HepG2 (cell line): ENCODE results near the gene PTPA. TPM values are rescaled to one million over a fixed set of nuclear protein-coding genes. Genes with fewer than 3 reads are reported as not detected.
A peak's percentile ranks its signal among the peaks of the same experiment; 100 is the strongest.
"Not testable (repeated sequence)": the region's sequence is repeated elsewhere in the genome, so short reads cannot be mapped to it uniquely, and the experiment has no call there.

Experiments
- ATAC-seq: fragments of 200-7000 bp; cut with Tn5 transposase; 3 replicates; pipeline ENCODE4 v1.9.1; 2020; ENCODE audit warnings: mild to moderate bottlenecking, moderate library complexity
- BruUV-seq: library from RNA; stranded (reverse); fragments of 400-500 nt; replicated peaks from 2 replicates; lab custom pipeline; 2021; lab: Mats Ljungman, UMichigan
- CTCF ChIA-PET: fragments of 300-600 bp; formaldehyde crosslinking; extraction: SDS; loops from one replicate; lab custom pipeline; 2021; ENCODE audit warnings: low total read pairs, inconsistent platforms, low intra/inter-chr PET ratio; lab: Yijun Ruan, JAX
- POLR2A ChIA-PET: fragments of 350-600 bp; sonication (Branson Sonifier 250); formaldehyde crosslinking; loops from one replicate; lab custom pipeline; 2020; ENCODE audit warnings: antibody characterized with exemption, inconsistent platforms; lab: Yijun Ruan, JAX
- DNase-seq: peaks from one replicate; pipeline ENCODE4 v3.0.0-alpha.2; 2015; ENCODE audit warnings: low spot score
- FAIRE-seq: peaks from 3 replicates; lab custom pipeline; 2011; peaks lifted over from hg19 to GRCh38; lab: Jason Lieb, UNC
- H2AFZ ChIP-seq: one replicate; pipeline ENCODE4 v1.6.1; 2011; ENCODE audit warnings: low read length, inconsistent platforms
- H3K27ac ChIP-seq: fragments of 300-600 bp; 3 replicates; pipeline ENCODE4 v1.8.0; 2011; ENCODE audit warnings: mixed run types, mild to moderate bottlenecking, mixed read lengths, low read length, inconsistent platforms; ENCODE audit not compliant: insufficient read depth; ENCODE audit errors: extremely low read length
- H3K27me3 ChIP-seq, 2 experiments: fragments of 200-600 bp in 1 of 2; 2 replicates in 1 of 2; 3 replicates in 1 of 2; pipeline versions ENCODE4 v1.6.0 to v1.8.0; 2011; ENCODE audit warnings: low read length in 2 of 2, mild to moderate bottlenecking in 2 of 2, moderate library complexity in 2 of 2, inconsistent platforms in 1 of 2; ENCODE audit not compliant: insufficient read depth in 2 of 2, control insufficient read depth in 1 of 2
- H3K36me3 ChIP-seq, 2 experiments: fragments of 200-600 bp in 1 of 2; replicated peaks in 1 of 2; 2 replicates in 1 of 2; 3 replicates in 1 of 2; pipeline versions ENCODE4 v1.5.1 to v1.8.0; 2011; ENCODE audit warnings: low read length in 2 of 2, inconsistent platforms in 1 of 2; ENCODE audit not compliant: insufficient read depth in 2 of 2, control insufficient read depth in 1 of 2
- H3K4me1 ChIP-seq: 2 replicates; pipeline ENCODE4 v1.5.1; 2012; ENCODE audit warnings: low read length, inconsistent platforms; ENCODE audit not compliant: insufficient read depth
- H3K4me2 ChIP-seq: 2 replicates; pipeline ENCODE4 v1.6.0; 2011; ENCODE audit warnings: low read depth, low read length, inconsistent platforms
- H3K4me3 ChIP-seq, 3 experiments: fragments of 200-600 bp in 1 of 3; sonication (generic), shearing (Covaris generic) in 1 of 3; replicated peaks in 1 of 3; 2 replicates each; pipeline ENCODE4 v1.5.1; 2011 to 2016; ENCODE audit warnings: low read length in 3 of 3, inconsistent platforms in 2 of 3, low read depth in 2 of 3, mild to moderate bottlenecking in 2 of 3, control low read depth in 1 of 3, mixed read lengths in 1 of 3; ENCODE audit not compliant: insufficient read depth in 1 of 3
- H3K79me2 ChIP-seq: one replicate; pipeline ENCODE4 v1.6.1; 2011; ENCODE audit warnings: low read length, inconsistent platforms; ENCODE audit not compliant: insufficient read depth
- H3K9ac ChIP-seq: 2 replicates; pipeline ENCODE4 v1.6.0; 2011; ENCODE audit warnings: mild to moderate bottlenecking, low read depth, low read length, inconsistent platforms; ENCODE audit not compliant: insufficient read depth
- H3K9me3 ChIP-seq: 2 replicates; pipeline ENCODE4 v1.5.1; 2012; ENCODE audit warnings: mild to moderate bottlenecking, low read length
- H4K20me1 ChIP-seq: 2 replicates; pipeline ENCODE4 v1.6.0; 2011; ENCODE audit warnings: inconsistent platforms, mild to moderate bottlenecking, low read length, moderate library complexity; ENCODE audit not compliant: insufficient read depth
- CEBPB ChIP-seq: IDR thresholded peaks from 2 replicates; pipeline ENCODE4 v1.6.1; 2011; ENCODE audit warnings: low read depth, low read length, improper control_type of control experiment, borderline replicate concordance
- CEBPG ChIP-seq: IDR thresholded peaks from 2 replicates; pipeline ENCODE4 v1.6.1; 2016
- MAFK ChIP-seq, 2 experiments: IDR thresholded peaks in 1 of 2; conservative IDR thresholded peaks in 1 of 2; 2 replicates each; pipeline ENCODE4 v1.6.1; 2011; ENCODE audit warnings: improper control_type of control experiment in 2 of 2, low read length in 2 of 2
- NFYB ChIP-seq: sonication (generic); formaldehyde crosslinking; IDR thresholded peaks from 2 replicates; pipeline ENCODE4 v1.4.0; 2020; ENCODE audit warnings: missing genetic modification reagents
- NFYC ChIP-seq: IDR thresholded peaks from 2 replicates; pipeline ENCODE4 v1.6.1; 2016; ENCODE audit warnings: missing genetic modification reagents, missing compliant biosample characterization
- ZNF136 ChIP-seq: sonication (generic); formaldehyde crosslinking; IDR thresholded peaks from 2 replicates; pipeline ENCODE4 v1.8.1; 2022; ENCODE audit warnings: low read depth, mild to moderate bottlenecking, moderate library complexity, missing genetic modification reagents
- WGBS: methylation state at CpG from one replicate; pipeline ENCODE4 v1.1.6; 2017; ENCODE audit warnings: low lambda C conversion rate; 5-methylcytosine and 5-hydroxymethylcytosine counted together
- in situ Hi-C: cut with HindIII; loops from 2 replicates; pipeline ENCODE4 v1.10.0; 2017; ENCODE audit warnings: low pct_unique_long_range_greater_than_20kb; ENCODE audit not compliant: extremely low pct_ligation_motif_present
- intact Hi-C: fragments of 100-400 bp; cut with micrococcal nuclease; formaldehyde crosslinking; loops from one replicate; pipeline ENCODE4 v1.10.0; 2022; ENCODE audit not compliant: unreplicated experiment
- polyA plus RNA-seq, 8 experiments: library from polyadenylated mRNA; depleted of rRNA in 3 of 8; stranded (reverse) in 7 of 8; unstranded in 1 of 8; fragments of >200 nt; fragmentation: Illumina TruSeq in 4 of 8; extraction: Trizol in 4 of 8; gene quantifications; 2 replicates each; pipeline versions ENCODE4 v1.2.1 to v1.2.3, GENCODE V29; 2011 to 2016; ENCODE audit warnings: low read depth in 4 of 8, missing spikeins in 1 of 8, mixed read lengths in 1 of 8; ENCODE audit not compliant: insufficient read depth in 1 of 8
- total RNA-seq, 5 experiments: library from RNA; depleted of rRNA; stranded (reverse); fragments of >200 nt; fragmentation: Illumina TruSeq; extraction: Trizol; gene quantifications; 2 replicates each; pipeline ENCODE4 v1.2.3, GENCODE V29; 2016; ENCODE audit warnings: low read depth in 1 of 5

The PTPA gene
- total and polyA plus RNA-seq, 2 of the 13 experiments (the other 11 are each of a cell fraction or from before 2014, with no cell fraction given), result 79.3 to 105 TPM

- H3K27ac ChIP-seq, result no peak overlapping the region
- no peak overlapping the region for H3K9ac ChIP-seq
- no peaks in the 10 kb centered on the region for H3K79me2 ChIP-seq
- ATAC-seq, result no peak
- 76% methylated on average over 11 of the region's 11 CpGs for WGBS
- H3K4me3 ChIP-seq, result no peak overlapping the region
- intact Hi-C loops, result no loop called here
- H4K20me1 ChIP-seq, result no peaks in the 10 kb centered on the region
- peaks cover 69% of the 10 kb centered on the region for H3K4me1 ChIP-seq
- in situ Hi-C loops, result no loop called here
- POLR2A ChIA-PET, result interaction anchor here (1.1 to 2.0 kb wide), 3 partner anchors 10 to 23 kb away, joined by 3 to 12 read pairs (median 3); no protein-coding TSS in a partner anchor
- FAIRE-seq, result no peak
- CTCF ChIA-PET, result no interaction called here
- BruUV-seq, result no TSS peak
- H3K4me2 ChIP-seq, result no peak overlapping the region
- no peak overlapping the region for H2AFZ ChIP-seq
- no peak for DNase-seq
- H3K9me3 ChIP-seq, result no peaks in the 10 kb centered on the region
- H3K36me3 ChIP-seq, result no peaks in the 10 kb centered on the region
- H3K27me3 ChIP-seq, result no peaks in the 10 kb centered on the region
- TF ChIP-seq ZNF136 (CRISPR knock-in tag) (no peak), CEBPB (peak; percentile 36; the same call in 1 of the 2 replicates), NFYC (peak; percentile 52; the same call in 1 of the 2 replicates), NFYB (CRISPR knock-in tag) (peak; percentile 46; the same call in 1 of the 2 replicates)
These were observed 51.4 kb downstream of the PTPA start for GRCh38 chr9:129162497-129163197.

- in situ Hi-C loops, BruUV-seq, ATAC-seq, H3K79me2 ChIP-seq, H2AFZ ChIP-seq, H3K27me3 ChIP-seq, FAIRE-seq, H3K27ac ChIP-seq, H3K9me3 ChIP-seq, DNase-seq, H4K20me1 ChIP-seq, H3K36me3 ChIP-seq, intact Hi-C loops, CTCF ChIA-PET: not testable (repeated sequence)
- peak; percentile 47 for TF ChIP-seq CEBPB
- peak in 1 of 2 experiments; percentile 24; a peak in 2 of 4 replicates for TF ChIP-seq MAFK (conservative IDR thresholded peaks at IDR 0.05 in 1 of 2, IDR thresholded peaks at IDR 0.05 in 1 of 2; ENCODE audit: low read length in 2 of 2)
- 0 out of 2 replicates have a peak, but pooled peaks have one; percentile 4 for TF ChIP-seq CEBPG
- POLR2A ChIA-PET, result interaction anchor here (1.1 to 2.0 kb wide), 2 partner anchors 9 to 24 kb away, joined by 3 to 12 read pairs; no protein-coding TSS in a partner anchor
- Histone ChIP-seq H3K4me3 (0 out of 6 replicates have a peak overlapping the region, but pooled peaks of 1 of the 3 experiments have one; percentile 20), H3K4me2 (peak overlapping the region; percentile 54; the same call in 1 of the 2 replicates), H3K9ac (peak overlapping the region; percentile 36; the same call in 1 of the 2 replicates), H3K4me1 (peaks cover 75% of the 10 kb centered on the region)
- WGBS, result 16% methylated on average over 5 of the region's 5 CpGs
These were observed 52.0 kb downstream of the PTPA start for GRCh38 chr9:129163198-129163670.
